Retinal pigment epithelial cell (primary cell): Measurements from ENCODE around the gene RASD2.

Experiments used
- DNase-seq: peaks from one replicate; pipeline ENCODE4 v3.0.0-alpha.2; 2010; ENCODE audit warnings: low read depth
- H3K4me3 ChIP-seq: 2 replicates; pipeline ENCODE4 v1.5.1; 2011; ENCODE audit warnings: mild to moderate bottlenecking, low read length, control low read depth, moderate library complexity
- CTCF ChIP-seq: conservative IDR thresholded peaks from 2 replicates; pipeline ENCODE4 v1.5.1; 2011; ENCODE audit warnings: low read depth, low read length, control low read depth, inconsistent platforms

RASD2 gene

GRCh38 chr22:35567351-35568141, 26.9 kb downstream of the RASD2 start:
- no peak for TF ChIP-seq CTCF
- H3K4me3 ChIP-seq = no peak overlapping the region
- no peak for DNase-seq

GRCh38 chr22:35568751-35569739, 28.4 kb downstream of the RASD2 start:
- DNase-seq = no peak
- TF ChIP-seq CTCF = no peak

GRCh38 chr22:35569916-35570315, 29.3 kb downstream of the RASD2 start:
- no peak overlapping the region for H3K4me3 ChIP-seq
- DNase-seq = no peak
- TF ChIP-seq CTCF = no peak

More at GRCh38 chr22:35568751-35569739, 28.4 kb downstream of the RASD2 start:
- H3K4me3 ChIP-seq = no peak overlapping the region

GRCh38 chr22:35570686-35571194, 30.1 kb downstream of the RASD2 start:
- no peak overlapping the region for H3K4me3 ChIP-seq
- no peak for TF ChIP-seq CTCF
- no peak for DNase-seq

GRCh38 chr22:35572556-35572955, 31.9 kb downstream of the RASD2 start:
- no peak overlapping the region for H3K4me3 ChIP-seq
- no peak for DNase-seq
- TF ChIP-seq CTCF = no peak

GRCh38 chr22:35575116-35575748, 34.6 kb downstream of the RASD2 start:
- peak; percentile 9 for TF ChIP-seq CTCF
- H3K4me3 ChIP-seq = no peak overlapping the region
- no peak for DNase-seq
